Tibial nerve (tissue), 3 donors: ENCODE measurements around the gene ZSCAN22.

Experiments
- POLR2A ChIP-seq, 2 donors: fragments of 450-650 bp; IDR thresholded peaks; one replicate each; pipeline ENCODE4 v1.6.1; 2017; ENCODE audit warnings: antibody characterized with exemption in 2 of 2, mild to moderate bottlenecking in 2 of 2, moderate library complexity in 2 of 2
- TF ChIP-seq, protein P1 (sequence below), 5 experiments: fragments of 200-600 bp in 3 of 5; fragments of 450-650 bp in 2 of 5; sonication (generic) in 3 of 5; IDR thresholded peaks; one replicate each; pipeline ENCODE4 v1.5.1; 2016 to 2019; ENCODE audit warnings: antibody characterized with exemption in 5 of 5, mild to moderate bottlenecking in 3 of 5, moderate library complexity in 2 of 5

DNA sequence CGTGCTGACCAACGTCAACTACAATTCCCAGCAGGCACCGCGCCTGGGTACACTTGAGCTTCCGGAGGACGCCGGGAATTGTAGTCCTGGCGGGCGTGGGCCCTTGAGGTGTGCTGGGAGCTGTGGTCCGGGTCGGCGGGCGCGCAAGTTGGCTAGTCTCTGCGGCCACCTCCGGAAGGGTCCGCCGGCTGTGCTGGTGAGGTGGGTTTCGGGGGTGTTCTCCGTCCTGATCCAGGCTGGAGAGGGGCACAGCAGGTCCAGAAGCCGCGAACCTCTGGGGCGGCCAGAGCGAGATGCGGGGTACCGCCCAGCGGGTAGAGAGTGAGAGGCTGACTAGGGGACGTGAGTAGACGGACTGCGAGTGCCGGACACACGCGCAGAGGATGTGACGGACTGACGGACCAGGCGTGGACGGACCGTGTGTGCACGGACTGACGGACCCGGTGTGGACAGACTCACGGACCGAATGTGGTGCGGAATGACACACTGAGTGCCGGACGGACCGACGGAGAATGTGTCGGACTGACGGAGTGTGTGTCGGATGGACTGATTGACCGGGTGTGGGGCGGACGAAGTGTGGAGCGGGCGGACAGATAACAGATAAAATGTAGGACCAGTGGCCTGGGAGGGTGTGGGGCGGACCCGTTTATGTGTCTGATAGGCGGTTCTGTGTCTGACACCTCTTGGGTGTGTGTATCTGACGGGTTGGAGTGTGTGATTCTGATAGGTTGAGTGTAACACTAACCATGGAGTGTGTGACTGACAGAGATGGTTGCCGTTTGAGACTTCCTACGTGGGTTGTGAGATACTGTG, at the start of gene ZSCAN22:
- TF ChIP-seq, protein P1, sequence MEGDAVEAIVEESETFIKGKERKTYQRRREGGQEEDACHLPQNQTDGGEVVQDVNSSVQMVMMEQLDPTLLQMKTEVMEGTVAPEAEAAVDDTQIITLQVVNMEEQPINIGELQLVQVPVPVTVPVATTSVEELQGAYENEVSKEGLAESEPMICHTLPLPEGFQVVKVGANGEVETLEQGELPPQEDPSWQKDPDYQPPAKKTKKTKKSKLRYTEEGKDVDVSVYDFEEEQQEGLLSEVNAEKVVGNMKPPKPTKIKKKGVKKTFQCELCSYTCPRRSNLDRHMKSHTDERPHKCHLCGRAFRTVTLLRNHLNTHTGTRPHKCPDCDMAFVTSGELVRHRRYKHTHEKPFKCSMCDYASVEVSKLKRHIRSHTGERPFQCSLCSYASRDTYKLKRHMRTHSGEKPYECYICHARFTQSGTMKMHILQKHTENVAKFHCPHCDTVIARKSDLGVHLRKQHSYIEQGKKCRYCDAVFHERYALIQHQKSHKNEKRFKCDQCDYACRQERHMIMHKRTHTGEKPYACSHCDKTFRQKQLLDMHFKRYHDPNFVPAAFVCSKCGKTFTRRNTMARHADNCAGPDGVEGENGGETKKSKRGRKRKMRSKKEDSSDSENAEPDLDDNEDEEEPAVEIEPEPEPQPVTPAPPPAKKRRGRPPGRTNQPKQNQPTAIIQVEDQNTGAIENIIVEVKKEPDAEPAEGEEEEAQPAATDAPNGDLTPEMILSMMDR (IDR thresholded peaks at IDR 0.05), result peak in 2 of 5 experiments; percentile 37 to 57
- TF ChIP-seq POLR2A (IDR thresholded peaks at IDR 0.05), result peak; percentile 65 to 74
